Kidney epithelial cell (primary cell): ENCODE results near the gene KCNH8. TPM values are rescaled to one million over a fixed set of nuclear protein-coding genes. Genes with fewer than 3 reads are reported as not detected.

Experiments used
- DNase-seq: peaks from one replicate; pipeline ENCODE4 v3.0.0-alpha.2; 2010; ENCODE audit warnings: low read depth
- H3K27me3 ChIP-seq: 2 replicates; pipeline ENCODE4 v1.6.0; 2011; ENCODE audit warnings: low read length; ENCODE audit not compliant: control insufficient read depth, insufficient read depth
- H3K36me3 ChIP-seq: 2 replicates; pipeline ENCODE4 v1.5.1; 2011; ENCODE audit warnings: low read length; ENCODE audit not compliant: control insufficient read depth, insufficient read depth
- H3K4me3 ChIP-seq: 2 replicates; pipeline ENCODE4 v1.5.1; 2011; ENCODE audit warnings: low read depth, mild to moderate bottlenecking, control low read depth, low read length
- total RNA-seq: library from RNA; depleted of rRNA; stranded (reverse); fragments of >200 nt; gene quantifications from 2 replicates; pipeline ENCODE4 v1.2.3, GENCODE V29; 2015
- TF ChIP-seq, protein P1 (sequence below): IDR thresholded peaks from 2 replicates; pipeline ENCODE4 v1.5.1; 2011; ENCODE audit warnings: mild to moderate bottlenecking, moderate library complexity, low read length, control low read depth, inconsistent platforms; ENCODE audit not compliant: insufficient read depth, poor library complexity, severe bottlenecking

The KCNH8 gene
- total RNA-seq, 1 donor from 2014 or later, result 0.88 TPM

- H3K27me3 ChIP-seq, result no peaks in the 10 kb centered on the region
- TF ChIP-seq, protein P1, sequence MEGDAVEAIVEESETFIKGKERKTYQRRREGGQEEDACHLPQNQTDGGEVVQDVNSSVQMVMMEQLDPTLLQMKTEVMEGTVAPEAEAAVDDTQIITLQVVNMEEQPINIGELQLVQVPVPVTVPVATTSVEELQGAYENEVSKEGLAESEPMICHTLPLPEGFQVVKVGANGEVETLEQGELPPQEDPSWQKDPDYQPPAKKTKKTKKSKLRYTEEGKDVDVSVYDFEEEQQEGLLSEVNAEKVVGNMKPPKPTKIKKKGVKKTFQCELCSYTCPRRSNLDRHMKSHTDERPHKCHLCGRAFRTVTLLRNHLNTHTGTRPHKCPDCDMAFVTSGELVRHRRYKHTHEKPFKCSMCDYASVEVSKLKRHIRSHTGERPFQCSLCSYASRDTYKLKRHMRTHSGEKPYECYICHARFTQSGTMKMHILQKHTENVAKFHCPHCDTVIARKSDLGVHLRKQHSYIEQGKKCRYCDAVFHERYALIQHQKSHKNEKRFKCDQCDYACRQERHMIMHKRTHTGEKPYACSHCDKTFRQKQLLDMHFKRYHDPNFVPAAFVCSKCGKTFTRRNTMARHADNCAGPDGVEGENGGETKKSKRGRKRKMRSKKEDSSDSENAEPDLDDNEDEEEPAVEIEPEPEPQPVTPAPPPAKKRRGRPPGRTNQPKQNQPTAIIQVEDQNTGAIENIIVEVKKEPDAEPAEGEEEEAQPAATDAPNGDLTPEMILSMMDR, result no peak
- no peak for DNase-seq
- no peaks in the 10 kb centered on the region for H3K36me3 ChIP-seq
- H3K4me3 ChIP-seq, result no peak overlapping the region
Observed at GRCh38 chr3:19155375-19155774, 7.1 kb downstream of the KCNH8 start.

- TF ChIP-seq, protein P1, result no peak
- H3K36me3 ChIP-seq, result no peaks in the 10 kb centered on the region
- H3K4me3 ChIP-seq, result no peak overlapping the region
- no peaks in the 10 kb centered on the region for H3K27me3 ChIP-seq
- no peak for DNase-seq
Observed at GRCh38 chr3:19159966-19160635, 11.8 kb downstream of the KCNH8 start.

GRCh38 chr3:19165654-19166053, 17.3 kb downstream of the KCNH8 start:
- no peak for DNase-seq
- TF ChIP-seq, protein P1, result no peak
- Histone ChIP-seq H3K36me3 (no peaks in the 10 kb centered on the region), H3K4me3 (no peak overlapping the region), H3K27me3 (no peaks in the 10 kb centered on the region)

GRCh38 chr3:19171794-19172193, 23.5 kb downstream of the KCNH8 start:
- Histone ChIP-seq H3K36me3 (no peaks in the 10 kb centered on the region), H3K27me3 (no peaks in the 10 kb centered on the region), H3K4me3 (no peak overlapping the region)
- no peak for DNase-seq
- TF ChIP-seq, protein P1, result no peak

- no peaks in the 10 kb centered on the region for H3K27me3 ChIP-seq
- no peak for DNase-seq
- no peak overlapping the region for H3K4me3 ChIP-seq
- no peaks in the 10 kb centered on the region for H3K36me3 ChIP-seq
- TF ChIP-seq, protein P1, result no peak
Observed at GRCh38 chr3:19173945-19174344, 25.6 kb downstream of the KCNH8 start.

GRCh38 chr3:19183584-19183983, 35.3 kb downstream of the KCNH8 start:
- no peak for DNase-seq
- no peak overlapping the region for H3K4me3 ChIP-seq
- H3K27me3 ChIP-seq, result no peaks in the 10 kb centered on the region
- H3K36me3 ChIP-seq, result no peaks in the 10 kb centered on the region
- TF ChIP-seq, protein P1, result no peak
